GM12864 (cell line): ENCODE measurements around the gene CRNKL1.
A peak's percentile ranks its signal among the peaks of the same experiment; 100 is the strongest.

Experiments
- DNase-seq: peaks from one replicate; pipeline ENCODE4 v3.0.0-alpha.2; 2011; ENCODE audit warnings: low read depth
- H3K4me3 ChIP-seq: 2 replicates; pipeline ENCODE4 v1.5.1; 2011; ENCODE audit warnings: mild to moderate bottlenecking, low read depth, low read length, control low read depth
- CTCF ChIP-seq: IDR thresholded peaks from 2 replicates; pipeline ENCODE4 v1.5.1; 2011; ENCODE audit warnings: low read depth, mild to moderate bottlenecking, moderate library complexity, low read length, control low read depth, inconsistent platforms; ENCODE audit errors: missing control alignments

CRNKL1 gene

GRCh38 chr20:20036756-20037155, 15.5 kb downstream of the CRNKL1 start:
- H3K4me3 ChIP-seq = no peak overlapping the region
- no peak for DNase-seq
- TF ChIP-seq CTCF = no peak

GRCh38 chr20:20034486-20034885, 17.8 kb downstream of the CRNKL1 start:
- no peak for TF ChIP-seq CTCF
- H3K4me3 ChIP-seq = no peak overlapping the region
- no peak for DNase-seq

GRCh38 chr20:20031790-20032189, 20.5 kb downstream of the CRNKL1 start:
- TF ChIP-seq CTCF = no peak
- no peak for DNase-seq
- no peak overlapping the region for H3K4me3 ChIP-seq

GRCh38 chr20:20027284-20027683, 25.0 kb downstream of the CRNKL1 start:
- no peak for TF ChIP-seq CTCF
- no peak for DNase-seq
- H3K4me3 ChIP-seq = no peak overlapping the region

- no peak for DNase-seq
- no peak for TF ChIP-seq CTCF
Observed at GRCh38 chr20:20024942-20025341, 27.3 kb downstream of the CRNKL1 start.

GRCh38 chr20:20023395-20023794, 28.9 kb downstream of the CRNKL1 start:
- H3K4me3 ChIP-seq = no peak overlapping the region
- no peak for DNase-seq
- TF ChIP-seq CTCF = no peak

More at GRCh38 chr20:20024942-20025341, 27.3 kb downstream of the CRNKL1 start:
- H3K4me3 ChIP-seq = no peak overlapping the region

GRCh38 chr20:20022498-20022897, 29.8 kb downstream of the CRNKL1 start:
- H3K4me3 ChIP-seq = no peak overlapping the region
- peak; percentile 19 for DNase-seq
- TF ChIP-seq CTCF = no peak
